Skin epidermis (tissue), 12 donors: ENCODE data around the gene GJC2.

ENCODE experiments used
- H3K27ac ChIP-seq, 21 experiments: fragments of 200-600 bp; sonication (generic) in 11 of 21; one replicate each; pipeline ENCODE4 v1.5.0; 2020; ENCODE audit warnings: mild to moderate bottlenecking in 3 of 21, inconsistent platforms in 2 of 21, moderate library complexity in 2 of 21
- H3K4me3 ChIP-seq, 7 experiments: fragments of 200-600 bp; sonication (generic) in 2 of 7; one replicate each; pipeline ENCODE4 v1.5.0; 2020; ENCODE audit warnings: inconsistent platforms in 2 of 7, mild to moderate bottlenecking in 2 of 7, moderate library complexity in 1 of 7

Gene GJC2

DNA sequence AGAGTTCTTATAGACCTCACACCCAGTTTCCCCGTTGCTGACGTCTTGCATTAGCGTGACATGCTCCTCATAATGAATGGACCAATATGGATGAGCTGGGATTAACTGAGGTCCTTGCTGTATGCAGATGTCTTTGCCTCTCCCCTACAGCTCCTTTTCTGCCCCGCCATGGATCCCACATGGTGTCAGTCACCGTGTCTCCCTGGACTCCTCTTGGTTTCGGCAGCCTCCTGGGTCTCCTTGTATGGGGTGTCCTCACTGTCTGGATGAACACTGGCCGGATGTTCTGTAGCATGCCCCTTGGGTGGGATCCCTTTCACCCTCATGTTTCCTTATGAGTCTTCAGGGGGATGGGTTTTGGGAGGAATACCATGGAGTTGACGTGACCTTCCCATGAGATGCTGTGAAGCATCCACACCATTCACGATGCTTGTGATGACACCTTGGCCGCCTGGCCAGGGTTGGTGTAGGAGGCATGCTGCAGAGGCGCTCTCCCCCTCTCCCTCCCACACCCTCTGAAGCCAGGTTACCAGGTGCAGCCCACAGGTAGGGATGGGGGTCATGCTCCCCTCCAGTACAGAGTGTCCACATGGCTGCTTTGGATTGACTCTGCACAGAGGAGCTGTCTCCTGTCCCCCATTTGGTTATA lies 4.4 kb downstream of the GJC2 start:
- H3K4me3 ChIP-seq, result no peak overlapping the region
- peak overlapping the region in 4 of 21 experiments; percentile 10 to 44 (median 26) for H3K27ac ChIP-seq

DNA sequence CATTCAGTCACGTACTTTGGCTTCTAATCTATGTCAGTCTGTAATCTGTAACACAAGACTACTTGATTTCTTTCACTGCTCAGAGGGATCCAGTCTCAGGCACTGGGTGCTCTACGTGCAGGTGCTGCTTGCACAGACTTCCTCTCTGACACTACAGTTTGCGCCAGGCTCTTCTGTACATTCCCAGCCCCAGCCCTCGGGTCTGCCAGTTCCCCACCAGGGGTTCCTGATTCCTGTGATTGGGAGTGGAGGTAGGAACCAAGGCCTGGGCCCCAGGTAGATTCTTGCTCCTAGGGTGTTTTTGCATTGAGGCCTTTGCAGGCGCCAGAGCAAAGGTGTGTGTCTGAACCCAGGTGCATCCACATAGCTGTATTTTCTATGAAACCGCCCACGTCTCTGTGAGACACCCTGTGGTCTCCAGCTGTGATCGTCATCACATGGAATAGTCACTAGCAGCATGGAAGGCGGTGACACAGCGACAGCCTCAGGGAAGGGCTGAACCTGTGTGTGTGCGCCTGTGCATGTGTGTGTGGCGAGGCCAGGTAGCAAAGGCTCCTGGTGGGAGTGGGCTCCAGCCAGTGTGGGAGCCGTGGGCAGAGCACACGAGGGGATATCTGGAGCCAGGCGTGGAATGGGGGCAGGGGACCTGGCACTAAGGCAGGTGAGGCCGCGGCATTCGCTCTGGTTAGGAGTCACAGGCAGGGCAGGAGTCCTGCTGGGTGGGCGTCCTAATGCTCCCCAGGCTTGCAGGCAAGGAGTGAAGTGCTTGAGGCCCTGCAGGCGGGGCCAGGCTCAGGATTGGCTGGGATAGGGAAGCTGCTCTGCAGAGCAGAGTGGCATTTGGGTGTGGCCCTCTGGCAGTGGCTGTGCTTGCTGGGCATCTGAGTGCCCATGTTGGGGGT lies 5.2 kb downstream of the GJC2 start:
- Histone ChIP-seq H3K4me3 (no peak overlapping the region), H3K27ac (peak overlapping the region in 5 of 21 experiments; percentile 10 to 47 (median 44))

GRCh38 chr1:228155596-228156514 lies 6.1 kb downstream of the GJC2 start:
- H3K27ac ChIP-seq, result peak overlapping the region in 3 of 21 experiments; percentile 29 to 46 (median 43)
- H3K4me3 ChIP-seq, result no peak overlapping the region

DNA sequence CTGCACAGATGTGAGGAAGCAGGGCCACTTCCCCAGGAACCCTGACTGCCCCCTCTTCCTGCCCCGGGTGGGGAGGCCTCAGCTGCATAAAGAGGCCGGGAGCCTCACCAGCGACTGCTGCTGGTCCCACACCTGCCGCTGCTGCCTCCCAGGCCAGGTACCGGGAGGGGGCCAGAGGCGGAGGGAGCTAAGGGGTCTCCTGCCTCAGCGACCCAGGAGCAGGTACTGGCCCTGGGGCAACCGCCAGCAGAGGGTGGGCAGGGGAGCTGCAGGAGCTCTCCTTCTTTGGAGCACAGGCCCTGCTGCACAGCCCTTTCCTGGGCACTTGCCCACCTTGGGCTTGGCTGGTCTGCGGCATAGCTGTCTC lies 6.8 kb downstream of the GJC2 start:
- H3K27ac ChIP-seq, result no peak overlapping the region
- no peak overlapping the region for H3K4me3 ChIP-seq

GRCh38 chr1:228156941-228157728 lies 7.4 kb downstream of the GJC2 start:
- H3K4me3 ChIP-seq, result no peak overlapping the region
- H3K27ac ChIP-seq, result no peak overlapping the region

- no peak overlapping the region for H3K27ac ChIP-seq
- no peak overlapping the region for H3K4me3 ChIP-seq
Measured at GRCh38 chr1:228157729-228158126, 8.0 kb downstream of the GJC2 start.

GRCh38 chr1:228158151-228159007 lies 8.6 kb downstream of the GJC2 start:
- no peak overlapping the region for H3K4me3 ChIP-seq
- peak overlapping the region in 1 of 21 experiments; percentile 12 for H3K27ac ChIP-seq

- peak overlapping the region in 2 of 21 experiments; percentile 6 to 12 for H3K27ac ChIP-seq
- no peak overlapping the region for H3K4me3 ChIP-seq
Measured at GRCh38 chr1:228159008-228159665, 9.4 kb downstream of the GJC2 start.

- peak overlapping the region in 5 of 21 experiments; percentile 6 to 57 (median 45) for H3K27ac ChIP-seq
Measured at GRCh38 chr1:228160201-228160761, 10.6 kb downstream of the GJC2 start.

GRCh38 chr1:228161362-228161761 lies 11.6 kb downstream of the GJC2 start:
- H3K27ac ChIP-seq, result peak overlapping the region in 13 of 21 experiments; percentile 59 to 100 (median 86)
- no peak overlapping the region for H3K4me3 ChIP-seq

More at GRCh38 chr1:228160201-228160761, 10.6 kb downstream of the GJC2 start:
- no peak overlapping the region for H3K4me3 ChIP-seq

DNA sequence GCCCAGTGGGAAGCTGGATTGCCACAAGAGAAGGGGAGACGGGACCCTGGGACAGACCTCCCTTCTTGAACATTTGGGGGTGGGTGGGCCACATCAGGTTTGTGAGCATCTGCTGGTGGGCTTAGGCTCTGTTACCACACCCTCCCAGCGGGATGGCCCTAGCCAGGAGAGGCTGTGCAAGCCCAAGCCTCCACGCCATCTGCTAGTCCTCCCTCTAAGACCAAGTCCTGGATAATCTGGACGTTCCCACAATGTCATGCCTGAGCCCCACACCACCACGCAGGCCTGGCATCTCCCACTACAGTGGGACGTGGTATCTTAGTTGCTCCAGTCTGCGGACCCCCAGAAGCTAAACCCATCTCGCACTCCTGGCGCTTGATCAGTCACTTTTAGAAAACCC lies 12.1 kb downstream of the GJC2 start:
- H3K4me3 ChIP-seq, result no peak overlapping the region
- peak overlapping the region in 15 of 21 experiments; percentile 59 to 100 (median 84) for H3K27ac ChIP-seq

DNA sequence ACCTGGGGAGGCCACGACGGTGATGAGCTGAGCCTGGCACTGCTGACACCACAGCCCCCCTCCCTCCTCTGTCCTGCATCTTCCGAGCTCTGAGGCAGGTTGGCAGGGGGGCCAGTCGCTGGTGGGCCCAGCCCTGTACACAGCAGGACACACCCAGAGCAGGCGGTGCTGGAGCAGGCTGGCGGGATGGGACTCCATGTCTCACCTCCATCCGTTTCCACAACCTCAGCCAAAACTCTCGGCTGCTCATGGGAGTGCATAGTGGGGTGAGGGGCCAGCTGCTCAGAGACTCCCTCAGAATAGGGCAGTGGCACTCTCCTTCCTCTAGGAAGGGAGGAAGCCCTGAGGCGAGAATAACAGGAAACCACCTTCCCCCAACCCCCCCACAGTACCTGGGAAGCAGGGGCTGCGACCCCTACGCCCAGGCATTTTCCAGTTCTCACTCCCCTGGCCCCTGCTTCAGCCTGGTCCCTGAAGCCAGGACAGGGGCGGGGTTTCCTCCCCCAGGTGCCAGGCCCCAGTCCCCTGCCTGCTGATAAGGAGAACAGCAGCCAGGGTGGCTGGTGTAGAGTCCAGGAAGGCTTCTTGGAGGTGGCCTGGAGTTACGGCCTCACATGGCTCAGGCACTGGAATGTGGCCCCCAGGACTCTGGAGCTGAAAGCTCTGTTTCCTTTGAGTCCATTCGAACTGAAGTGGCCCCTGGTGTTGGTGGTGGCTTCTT lies 12.7 kb downstream of the GJC2 start:
- no peak overlapping the region for H3K4me3 ChIP-seq
- H3K27ac ChIP-seq, result peak overlapping the region; percentile 15 to 100 (median 77)

DNA sequence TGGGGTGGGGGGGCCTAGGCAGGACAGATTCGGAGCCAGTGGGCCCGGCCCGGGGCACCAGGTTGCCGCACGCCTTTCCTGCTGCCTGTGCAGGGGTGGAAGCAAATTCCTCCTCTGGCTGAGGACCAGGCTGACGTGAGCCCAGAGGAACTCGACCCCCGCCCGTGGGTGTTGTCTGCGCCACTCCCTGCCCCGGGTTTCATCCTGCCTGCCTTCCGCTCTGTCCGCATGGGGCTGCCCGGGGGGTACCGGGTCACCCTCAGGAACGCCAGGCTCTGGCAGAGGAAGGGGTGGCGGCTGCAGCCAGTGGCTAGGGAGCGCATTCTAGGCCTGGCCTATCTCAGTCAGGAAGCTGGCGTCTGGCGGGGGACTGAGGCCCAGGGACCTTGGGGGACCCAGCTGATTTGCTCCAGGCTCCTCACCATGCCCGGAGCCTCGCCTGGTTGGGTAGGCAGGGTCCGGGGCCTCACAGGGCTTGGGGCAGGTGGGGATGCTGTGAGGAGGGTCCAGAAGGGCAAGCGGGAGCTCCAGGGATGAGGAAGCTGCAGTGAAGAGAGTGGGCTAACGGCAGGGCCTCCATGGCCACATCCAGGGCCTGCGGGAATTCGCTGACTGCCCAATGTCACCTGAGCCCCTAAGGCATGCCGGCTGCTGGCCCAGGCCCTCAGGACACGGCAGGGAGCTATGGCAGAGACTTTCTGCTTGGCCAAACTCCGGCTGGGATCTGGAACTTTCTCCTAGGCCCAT lies 13.4 kb downstream of the GJC2 start:
- Histone ChIP-seq H3K4me3 (peak overlapping the region in 2 of 7 experiments; percentile 9 to 13), H3K27ac (peak overlapping the region; percentile 15 to 100 (median 77))

DNA sequence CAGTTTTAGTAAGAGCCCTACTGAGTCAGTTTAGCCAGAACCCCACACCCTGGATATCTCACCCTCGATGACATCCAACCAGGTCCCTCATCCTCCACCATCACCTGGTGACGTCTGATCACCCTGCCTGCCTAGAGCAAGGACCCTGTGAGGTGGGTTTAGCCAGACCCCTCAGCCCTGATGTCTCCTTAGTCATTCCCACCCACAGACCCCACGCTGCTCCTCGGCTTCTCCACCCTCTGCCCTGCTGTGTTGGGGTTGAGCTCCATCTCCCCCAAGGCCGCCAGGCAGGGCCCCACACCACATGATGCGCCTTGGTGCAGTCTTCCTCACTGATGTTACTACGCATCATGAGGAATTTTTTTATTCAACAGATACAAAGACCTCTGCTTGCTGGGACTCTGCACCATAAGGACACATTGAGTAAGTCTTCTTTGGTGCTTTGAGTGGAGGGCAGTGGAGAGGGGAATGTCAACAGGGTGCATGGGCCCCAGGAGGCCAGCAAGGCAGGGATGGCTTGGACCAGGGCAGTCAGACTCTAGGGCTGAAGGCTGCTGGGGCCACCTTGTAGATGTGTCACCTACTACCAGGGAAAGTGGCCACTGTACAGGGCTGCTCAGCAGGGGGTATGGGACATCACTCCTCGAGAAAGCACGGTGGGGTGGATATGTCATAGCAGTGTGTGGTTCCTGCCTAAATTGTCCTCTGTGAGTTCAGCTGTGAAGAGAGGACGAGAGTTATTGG lies 14.2 kb downstream of the GJC2 start:
- peak overlapping the region in 18 of 21 experiments; percentile 36 to 100 (median 98) for H3K27ac ChIP-seq
- H3K4me3 ChIP-seq, result no peak overlapping the region
